ENCODE data around the gene SGK1. TPM values are rescaled to one million over a fixed set of nuclear protein-coding genes. Genes with fewer than 3 reads are reported as not detected.
"Not testable (repeated sequence)": the region's sequence is repeated elsewhere in the genome, so short reads cannot be mapped to it uniquely, and the experiment has no call there.

SGK1 gene
- total RNA-seq, 3 donors from 2014 or later = 104 to 459 (median 193) TPM

GRCh38 chr6:134195164-134195906 lies 122.6 kb downstream of the SGK1 start:
- TF ChIP-seq POLR2AphosphoS5 (IDR thresholded peaks at IDR 0.05) (no peak), POLR2A (IDR thresholded peaks at IDR 0.05) (no peak)
- TF ChIP-seq, protein P1, sequence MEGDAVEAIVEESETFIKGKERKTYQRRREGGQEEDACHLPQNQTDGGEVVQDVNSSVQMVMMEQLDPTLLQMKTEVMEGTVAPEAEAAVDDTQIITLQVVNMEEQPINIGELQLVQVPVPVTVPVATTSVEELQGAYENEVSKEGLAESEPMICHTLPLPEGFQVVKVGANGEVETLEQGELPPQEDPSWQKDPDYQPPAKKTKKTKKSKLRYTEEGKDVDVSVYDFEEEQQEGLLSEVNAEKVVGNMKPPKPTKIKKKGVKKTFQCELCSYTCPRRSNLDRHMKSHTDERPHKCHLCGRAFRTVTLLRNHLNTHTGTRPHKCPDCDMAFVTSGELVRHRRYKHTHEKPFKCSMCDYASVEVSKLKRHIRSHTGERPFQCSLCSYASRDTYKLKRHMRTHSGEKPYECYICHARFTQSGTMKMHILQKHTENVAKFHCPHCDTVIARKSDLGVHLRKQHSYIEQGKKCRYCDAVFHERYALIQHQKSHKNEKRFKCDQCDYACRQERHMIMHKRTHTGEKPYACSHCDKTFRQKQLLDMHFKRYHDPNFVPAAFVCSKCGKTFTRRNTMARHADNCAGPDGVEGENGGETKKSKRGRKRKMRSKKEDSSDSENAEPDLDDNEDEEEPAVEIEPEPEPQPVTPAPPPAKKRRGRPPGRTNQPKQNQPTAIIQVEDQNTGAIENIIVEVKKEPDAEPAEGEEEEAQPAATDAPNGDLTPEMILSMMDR (IDR thresholded peaks at IDR 0.05) = no peak
- Histone ChIP-seq H3K36me3 (no peaks in the 10 kb centered on the region), H3K4me1 (no peaks in the 10 kb centered on the region), H3K27me3 (no peaks in the 10 kb centered on the region), H3K9me3 (no peaks in the 10 kb centered on the region), H3K27ac (peak overlapping the region in 1 of 2 donors; percentile 27), H3K4me3 (no peak overlapping the region)
- intact Hi-C loops (cut with DNase I; ENCODE audit: low total_unique reads) = no loop called here
- DNase-seq (ENCODE audit: low spot score in 2 of 2) = no peak

GRCh38 chr6:134193536-134194498 lies 124.1 kb downstream of the SGK1 start:
- DNase-seq (ENCODE audit: low spot score in 2 of 2) = no peak
- intact Hi-C loops (cut with DNase I; ENCODE audit: low total_unique reads) = no loop called here
- H3K27me3 ChIP-seq = no peaks in the 10 kb centered on the region
- H3K36me3 ChIP-seq = no peaks in the 10 kb centered on the region
- no peak overlapping the region for H3K4me3 ChIP-seq
- H3K27ac ChIP-seq = no peak overlapping the region
- no peak for TF ChIP-seq POLR2A (IDR thresholded peaks at IDR 0.05)
- TF ChIP-seq POLR2AphosphoS5 (IDR thresholded peaks at IDR 0.05) = no peak
- TF ChIP-seq, protein P1 (IDR thresholded peaks at IDR 0.05) = no peak
- no peaks in the 10 kb centered on the region for H3K4me1 ChIP-seq
- H3K9me3 ChIP-seq = no peaks in the 10 kb centered on the region

DNA sequence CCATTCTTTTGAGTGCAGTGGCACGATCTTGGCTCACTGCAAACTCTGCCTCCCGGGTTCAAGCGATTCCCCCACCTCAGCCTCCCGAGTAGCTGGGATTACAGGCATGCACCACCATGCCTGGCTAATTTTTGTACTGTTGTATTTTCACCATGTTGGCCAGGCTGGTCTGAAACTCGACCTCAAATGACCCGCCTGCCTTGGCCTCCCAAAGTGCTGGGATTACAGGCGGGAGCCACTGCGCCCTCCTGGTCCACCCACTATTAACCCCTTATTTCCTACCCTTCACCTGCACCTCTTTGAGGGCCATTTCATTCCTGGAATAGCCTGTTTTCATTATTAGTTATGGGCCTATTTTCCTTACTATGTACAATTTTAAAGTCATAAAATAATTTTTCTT lies 125.3 kb downstream of the SGK1 start:
- H3K4me1 ChIP-seq; H3K27ac ChIP-seq; H3K27me3 ChIP-seq; H3K4me3 ChIP-seq; DNase-seq (ENCODE audit: low spot score in 2 of 2); intact Hi-C loops (cut with DNase I; ENCODE audit: low total_unique reads); H3K36me3 ChIP-seq; H3K9me3 ChIP-seq: not testable (repeated sequence)

DNA sequence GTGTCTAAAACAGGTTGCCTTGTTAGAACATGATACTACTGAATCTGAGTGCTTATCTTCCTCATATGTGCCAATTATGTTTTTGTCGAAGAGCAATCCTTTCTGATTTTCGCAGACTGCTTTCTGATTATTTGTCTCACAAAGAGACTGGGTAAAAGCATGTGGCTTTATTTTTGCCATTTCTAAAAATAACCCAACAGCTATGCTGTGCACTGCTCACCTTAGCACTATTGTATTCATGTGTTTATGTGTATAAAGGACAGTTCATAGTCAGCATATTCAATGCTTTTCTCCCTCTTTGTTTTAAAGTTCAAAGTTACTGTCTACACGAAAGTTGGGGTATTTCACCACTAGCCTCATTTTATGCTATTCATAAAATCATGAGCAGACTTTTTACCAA lies 127.0 kb downstream of the SGK1 start:
- Histone ChIP-seq H3K9me3 (no peaks in the 10 kb centered on the region), H3K27ac (no peak overlapping the region), H3K4me1 (no peaks in the 10 kb centered on the region), H3K4me3 (no peak overlapping the region), H3K27me3 (no peaks in the 10 kb centered on the region), H3K36me3 (no peaks in the 10 kb centered on the region)
- intact Hi-C loops (cut with DNase I; ENCODE audit: low total_unique reads) = no loop called here
- DNase-seq (ENCODE audit: low spot score in 2 of 2) = no peak
- TF ChIP-seq POLR2AphosphoS5 (IDR thresholded peaks at IDR 0.05) = no peak
- TF ChIP-seq POLR2A (IDR thresholded peaks at IDR 0.05) = no peak
- TF ChIP-seq, protein P1 (IDR thresholded peaks at IDR 0.05) = no peak

DNA sequence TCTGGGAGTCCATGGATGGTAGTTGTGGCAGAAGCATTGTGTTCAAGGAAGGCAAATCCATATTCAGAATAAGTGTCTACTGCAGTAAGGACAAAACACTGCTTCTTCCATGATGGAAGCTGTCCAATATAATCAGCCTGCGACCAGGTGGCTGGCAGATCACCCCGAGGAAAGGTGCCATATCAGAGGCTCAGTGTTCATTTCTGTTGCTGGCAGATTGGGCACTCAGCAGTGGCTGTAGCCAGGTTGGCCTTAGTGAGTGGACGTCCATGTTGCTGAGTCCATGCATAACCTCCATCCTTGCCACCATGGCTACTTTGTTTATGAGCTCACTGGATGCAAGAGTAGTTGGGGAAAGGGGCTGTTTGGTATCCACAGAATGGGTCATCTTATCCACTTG lies 130.2 kb downstream of the SGK1 start:
- Histone ChIP-seq H3K9me3 (no peaks in the 10 kb centered on the region), H3K4me1 (no peaks in the 10 kb centered on the region), H3K27me3 (no peaks in the 10 kb centered on the region), H3K4me3 (no peak overlapping the region), H3K27ac (no peak overlapping the region), H3K36me3 (no peaks in the 10 kb centered on the region)
- no peak for DNase-seq (ENCODE audit: low spot score in 2 of 2)
- TF ChIP-seq, protein P1 (IDR thresholded peaks at IDR 0.05) = no peak
- TF ChIP-seq POLR2AphosphoS5 (IDR thresholded peaks at IDR 0.05) = no peak
- TF ChIP-seq POLR2A (IDR thresholded peaks at IDR 0.05) = no peak
- intact Hi-C loops (cut with DNase I; ENCODE audit: low total_unique reads) = no loop called here

All from breast epithelium (tissue), 4 donors.